Kidney epithelial cell (primary cell): ENCODE data around the gene AATK. TPM values are rescaled to one million over a fixed set of nuclear protein-coding genes. Genes with fewer than 3 reads are reported as not detected.

Source experiments
- DNase-seq: peaks from one replicate; pipeline ENCODE4 v3.0.0-alpha.2; 2010; ENCODE audit warnings: low read depth
- H3K27me3 ChIP-seq: 2 replicates; pipeline ENCODE4 v1.6.0; 2011; ENCODE audit warnings: low read length; ENCODE audit not compliant: control insufficient read depth, insufficient read depth
- H3K36me3 ChIP-seq: 2 replicates; pipeline ENCODE4 v1.5.1; 2011; ENCODE audit warnings: low read length; ENCODE audit not compliant: control insufficient read depth, insufficient read depth
- H3K4me3 ChIP-seq: 2 replicates; pipeline ENCODE4 v1.5.1; 2011; ENCODE audit warnings: low read depth, mild to moderate bottlenecking, control low read depth, low read length
- CTCF ChIP-seq: IDR thresholded peaks from 2 replicates; pipeline ENCODE4 v1.5.1; 2011; ENCODE audit warnings: mild to moderate bottlenecking, moderate library complexity, low read length, control low read depth, inconsistent platforms; ENCODE audit not compliant: insufficient read depth, poor library complexity, severe bottlenecking
- total RNA-seq: library from RNA; depleted of rRNA; stranded (reverse); fragments of >200 nt; gene quantifications from 2 replicates; pipeline ENCODE4 v1.2.3, GENCODE V29; 2015

AATK gene
- total RNA-seq, 1 donor from 2014 or later: 0.33 TPM

DNA sequence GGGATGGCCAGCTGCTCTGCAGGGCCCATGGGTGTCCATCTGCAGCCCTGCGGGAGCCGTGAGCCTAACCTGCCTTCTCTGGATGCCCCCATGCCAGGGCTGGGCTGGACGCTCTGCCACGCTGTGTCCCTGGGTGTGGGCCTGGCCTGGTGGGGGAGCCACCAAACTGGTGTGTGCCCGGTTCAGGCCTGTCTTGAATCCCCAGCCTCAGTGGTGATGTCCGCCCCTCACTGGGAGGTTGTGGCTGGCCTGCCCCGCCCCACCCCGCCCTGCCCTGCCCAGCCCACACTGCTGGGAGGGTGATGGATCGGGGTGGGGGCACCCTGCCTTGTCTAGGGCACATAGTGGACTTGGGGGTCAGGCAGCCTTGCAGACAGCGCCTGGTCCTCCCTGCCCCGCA lies 50.8 kb downstream of the AATK start:
- H3K36me3 ChIP-seq: no peaks in the 10 kb centered on the region
- TF ChIP-seq CTCF: no peak
- no peak for DNase-seq
- peaks cover 12% of the 10 kb centered on the region for H3K27me3 ChIP-seq
- H3K4me3 ChIP-seq: no peak overlapping the region

GRCh38 chr17:81114351-81115093 lies 51.5 kb downstream of the AATK start:
- H3K27me3 ChIP-seq: peaks cover 5% of the 10 kb centered on the region
- no peak for DNase-seq
- no peak overlapping the region for H3K4me3 ChIP-seq
- no peaks in the 10 kb centered on the region for H3K36me3 ChIP-seq
- TF ChIP-seq CTCF: no peak

DNA sequence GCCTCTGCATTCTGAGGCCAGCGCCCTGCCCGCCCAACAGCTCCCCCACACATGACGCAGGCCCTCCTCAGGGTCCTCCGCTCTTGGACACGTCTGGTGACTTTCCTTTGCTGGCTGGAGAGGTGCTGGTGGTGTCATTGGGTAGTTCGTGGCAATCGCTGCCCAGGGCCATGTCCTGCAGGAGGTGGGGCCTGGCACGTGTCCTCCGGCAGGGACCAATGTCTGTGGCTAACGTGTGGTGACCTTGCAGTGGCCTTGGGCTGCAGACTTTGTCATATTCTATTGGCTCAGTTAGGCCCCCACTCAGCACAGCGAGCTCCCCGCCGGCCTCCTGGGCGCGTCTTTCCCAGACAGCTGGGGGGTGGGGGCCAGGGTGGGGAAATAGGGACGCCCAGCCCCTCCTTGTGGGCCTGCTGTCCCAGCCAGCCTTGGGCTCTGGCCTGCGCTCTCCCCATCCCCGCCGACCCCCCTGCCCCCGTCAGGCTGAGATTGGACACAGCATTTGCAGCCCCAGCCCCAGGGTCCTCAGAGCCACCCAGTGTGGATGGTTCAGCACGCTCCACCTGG lies 52.8 kb downstream of the AATK start:
- Histone ChIP-seq H3K27me3 (no peaks in the 10 kb centered on the region), H3K4me3 (no peak overlapping the region), H3K36me3 (no peaks in the 10 kb centered on the region)
- TF ChIP-seq CTCF: no peak
- DNase-seq: no peak

GRCh38 chr17:81112450-81112849 lies 53.6 kb downstream of the AATK start:
- no peak for TF ChIP-seq CTCF
- no peak for DNase-seq
- H3K27me3 ChIP-seq: no peaks in the 10 kb centered on the region
- no peaks in the 10 kb centered on the region for H3K36me3 ChIP-seq
- H3K4me3 ChIP-seq: no peak overlapping the region

DNA sequence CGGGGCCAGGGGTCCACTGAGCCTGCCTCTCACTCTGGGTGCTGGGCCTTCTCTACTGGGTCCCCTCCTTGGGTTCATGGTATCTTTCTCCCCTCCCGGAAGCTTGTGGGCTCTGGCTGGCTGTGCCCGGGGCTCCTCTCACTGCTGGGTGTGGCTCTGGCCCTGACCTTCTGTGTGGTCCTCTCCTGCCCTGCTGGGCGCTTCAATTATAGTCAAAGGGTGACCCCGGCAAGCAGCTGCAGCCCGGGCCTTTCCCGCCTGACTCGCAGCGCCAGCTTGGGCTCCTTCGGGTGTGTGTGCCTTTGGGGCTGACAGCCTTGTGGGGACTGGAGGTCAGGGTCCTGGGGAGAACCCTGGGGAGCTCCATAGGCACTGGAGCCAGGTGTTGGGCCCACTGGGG lies 55.0 kb downstream of the AATK start:
- no peak for TF ChIP-seq CTCF
- no peak for DNase-seq
- no peaks in the 10 kb centered on the region for H3K36me3 ChIP-seq
- no peaks in the 10 kb centered on the region for H3K27me3 ChIP-seq
- no peak overlapping the region for H3K4me3 ChIP-seq
